Liver (tissue), 9 donors: ENCODE results near the gene ITGAE. TPM values are rescaled to one million over a fixed set of nuclear protein-coding genes. Genes with fewer than 3 reads are reported as not detected.

Experiments used
- DNase-seq: peaks from one replicate; pipeline ENCODE4 v3.0.0-alpha.2; 2017; ENCODE audit warnings: low spot score
- H3K27ac ChIP-seq, 2 donors: one replicate each; pipeline ENCODE4 v1.7.0; 2013; ENCODE audit warnings: inconsistent platforms in 2 of 2, low read length in 2 of 2, control low read depth in 1 of 2, low read depth in 1 of 2, mild to moderate bottlenecking in 1 of 2
- H3K27me3 ChIP-seq, 4 donors: one replicate each; pipeline versions ENCODE4 v1.6.1 to v1.7.0; 2013; ENCODE audit warnings: low read length in 3 of 4, inconsistent platforms in 1 of 4, mild to moderate bottlenecking in 1 of 4, moderate library complexity in 1 of 4; ENCODE audit not compliant: control insufficient read depth in 4 of 4, insufficient read depth in 4 of 4
- H3K36me3 ChIP-seq, 4 donors: one replicate each; pipeline versions ENCODE4 v1.6.1 to v1.7.0; 2013; ENCODE audit warnings: low read length in 3 of 4, mild to moderate bottlenecking in 3 of 4, low read depth in 1 of 4, moderate library complexity in 1 of 4; ENCODE audit not compliant: control insufficient read depth in 4 of 4, insufficient read depth in 3 of 4
- H3K4me1 ChIP-seq, 4 donors: one replicate each; pipeline versions ENCODE4 v1.6.1 to v1.7.0; 2013; ENCODE audit warnings: low read length in 3 of 4, mild to moderate bottlenecking in 3 of 4, moderate library complexity in 1 of 4; ENCODE audit not compliant: control insufficient read depth in 4 of 4, insufficient read depth in 4 of 4
- H3K4me3 ChIP-seq, 3 donors: one replicate each; pipeline versions ENCODE4 v1.6.1 to v1.7.0; 2013; ENCODE audit warnings: low read length in 3 of 3, control low read depth in 1 of 3, low read depth in 1 of 3, mild to moderate bottlenecking in 1 of 3
- H3K9ac ChIP-seq, 2 donors: one replicate each; pipeline ENCODE4 v1.7.0; 2013; ENCODE audit warnings: low read length in 2 of 2, mild to moderate bottlenecking in 2 of 2, moderate library complexity in 2 of 2, control low read depth in 1 of 2, low read depth in 1 of 2
- H3K9me3 ChIP-seq, 4 donors: one replicate each; pipeline versions ENCODE4 v1.6.1 to v1.7.0; 2013; ENCODE audit warnings: low read length in 3 of 4; ENCODE audit not compliant: control insufficient read depth in 4 of 4
- ATF3 ChIP-seq: IDR thresholded peaks from 2 replicates; pipeline ENCODE4 v1.6.1; 2016; ENCODE audit warnings: antibody characterized with exemption
- CTCF ChIP-seq: fragments of 150-350 bp; IDR thresholded peaks from 2 replicates; pipeline ENCODE4 v1.5.1; 2017; ENCODE audit warnings: improper control_type of control experiment, low read depth, low read length; ENCODE audit not compliant: missing input control
- EGR1 ChIP-seq, 2 donors: IDR thresholded peaks; 2 replicates each; pipeline ENCODE4 v1.6.1; 2016 to 2018; ENCODE audit warnings: antibody characterized with exemption in 2 of 2, low read depth in 2 of 2
- FOXA1 ChIP-seq: IDR thresholded peaks from 2 replicates; pipeline ENCODE4 v1.6.1; 2016; ENCODE audit warnings: antibody characterized with exemption
- FOXA2 ChIP-seq: IDR thresholded peaks from 2 replicates; pipeline ENCODE4 v1.6.1; 2016; ENCODE audit warnings: antibody characterized with exemption
- GABPA ChIP-seq, 2 donors: IDR thresholded peaks in 1 of 2; conservative IDR thresholded peaks in 1 of 2; 2 replicates each; pipeline ENCODE4 v1.6.1; 2016; ENCODE audit warnings: antibody characterized with exemption in 2 of 2, mild to moderate bottlenecking in 1 of 2, moderate library complexity in 1 of 2
- HNF4G ChIP-seq: IDR thresholded peaks from 2 replicates; pipeline ENCODE4 v1.6.1; 2016; ENCODE audit warnings: antibody characterized with exemption
- JUND ChIP-seq, 2 donors: IDR thresholded peaks; 2 replicates each; pipeline ENCODE4 v1.6.1; 2016; ENCODE audit warnings: antibody characterized with exemption in 2 of 2
- RAD21 ChIP-seq, 2 donors: IDR thresholded peaks; 2 replicates each; pipeline ENCODE4 v1.6.1; 2016; ENCODE audit warnings: antibody characterized with exemption in 2 of 2, mild to moderate bottlenecking in 2 of 2
- REST ChIP-seq: IDR thresholded peaks from 2 replicates; pipeline ENCODE4 v1.6.1; 2016; ENCODE audit warnings: antibody characterized with exemption, mild to moderate bottlenecking
- TAF1 ChIP-seq: conservative IDR thresholded peaks from 2 replicates; pipeline ENCODE4 v1.6.1; 2016; ENCODE audit warnings: antibody characterized with exemption, mild to moderate bottlenecking
- YY1 ChIP-seq: IDR thresholded peaks from 2 replicates; pipeline ENCODE4 v1.6.1; 2016; ENCODE audit warnings: antibody characterized with exemption, mild to moderate bottlenecking
- ZBTB33 ChIP-seq: IDR thresholded peaks from 2 replicates; pipeline ENCODE4 v1.6.1; 2016; ENCODE audit warnings: antibody characterized with exemption
- WGBS: extraction: QIAGEN DNeasy Blood & Tissue Kit; methylation state at CpG from one replicate; pipeline ENCODE4 v1.1.7; 2013; 5-methylcytosine and 5-hydroxymethylcytosine counted together
- polyA plus RNA-seq, 2 donors: library from polyadenylated mRNA; stranded (reverse) in 1 of 2; unstranded in 1 of 2; fragments of 200-250 nt in 1 of 2; fragments of >200 nt in 1 of 2; fragmentation: Nextera tagmentation in 1 of 2; extraction: Ambion mirVana in 1 of 2; gene quantifications; one replicate each; pipeline versions ENCODE4 v1.2.1 to v1.2.3, GENCODE V29; 2013 to 2015
- total RNA-seq, 2 donors: library from RNA; depleted of rRNA; stranded (reverse); fragments of >200 nt; gene quantifications; one replicate each; pipeline ENCODE4 v1.2.3, GENCODE V29; 2014
- donor health status: healthy.
- donor health status: healthy.
- donor health status: healthy.
- donor health status: healthy.
- donor health status: healthy.

The ITGAE gene
- total and polyA plus RNA-seq, 4 donors, result 6.5 to 17.7 (median 12.1) TPM

GRCh38 chr17:3688027-3688553, 112.9 kb downstream of the ITGAE start:
- H3K9ac ChIP-seq, result no peak overlapping the region
- TF ChIP-seq RAD21 (IDR thresholded peaks at IDR 0.05), result no peak
- no peak overlapping the region for H3K27ac ChIP-seq
- H3K36me3 ChIP-seq, result no peaks in the 10 kb centered on the region
- no peak for DNase-seq
- no peaks in the 10 kb centered on the region for H3K9me3 ChIP-seq
- no peaks in the 10 kb centered on the region for H3K4me1 ChIP-seq
- WGBS, result 61% methylated on average over 19 of the region's 19 CpGs
- no peaks in the 10 kb centered on the region for H3K27me3 ChIP-seq
- no peak overlapping the region for H3K4me3 ChIP-seq

- no peaks in the 10 kb centered on the region for H3K27me3 ChIP-seq
- no peak overlapping the region for H3K9ac ChIP-seq
- 43% methylated on average over 13 of the region's 13 CpGs for WGBS
- no peaks in the 10 kb centered on the region for H3K4me1 ChIP-seq
- H3K36me3 ChIP-seq, result no peaks in the 10 kb centered on the region
- no peak overlapping the region for H3K27ac ChIP-seq
- H3K9me3 ChIP-seq, result no peaks in the 10 kb centered on the region
- TF ChIP-seq ATF3 (no peak), TAF1 (no peak), FOXA2 (no peak), RAD21 (IDR thresholded peaks at IDR 0.05) (no peak), GABPA (IDR thresholded peaks at IDR 0.05 in 1 of 2, conservative IDR thresholded peaks at IDR 0.05 in 1 of 2) (no peak), YY1 (no peak), HNF4G (no peak), CTCF (no peak), REST (no peak), EGR1 (IDR thresholded peaks at IDR 0.05; ENCODE audit: low read depth in 2 of 2) (no peak)
- H3K4me3 ChIP-seq, result no peak overlapping the region
- no peak for DNase-seq
These were observed 115.8 kb downstream of the ITGAE start for GRCh38 chr17:3685174-3685573.

GRCh38 chr17:3683054-3683511, 117.9 kb downstream of the ITGAE start:
- no peak overlapping the region for H3K9ac ChIP-seq
- H3K36me3 ChIP-seq, result no peaks in the 10 kb centered on the region
- H3K9me3 ChIP-seq, result no peaks in the 10 kb centered on the region
- no peaks in the 10 kb centered on the region for H3K4me1 ChIP-seq
- DNase-seq, result no peak
- no peak overlapping the region for H3K27ac ChIP-seq
- TF ChIP-seq FOXA1, result no peak
- TF ChIP-seq REST, result no peak
- no peak for TF ChIP-seq ZBTB33
- no peak for TF ChIP-seq EGR1 (IDR thresholded peaks at IDR 0.05; ENCODE audit: low read depth in 2 of 2)
- TF ChIP-seq RAD21 (IDR thresholded peaks at IDR 0.05), result peak; percentile 71 to 84
- no peak for TF ChIP-seq JUND (IDR thresholded peaks at IDR 0.05)
- peak; percentile 84 for TF ChIP-seq CTCF
- 37% methylated on average over 10 of the region's 10 CpGs for WGBS
- H3K27me3 ChIP-seq, result no peaks in the 10 kb centered on the region
- H3K4me3 ChIP-seq, result no peak overlapping the region
